Measurements from ENCODE around the gene CD320. TPM values are rescaled to one million over a fixed set of nuclear protein-coding genes. Genes with fewer than 3 reads are reported as not detected.

The CD320 gene
- total RNA-seq, 4 donors from 2014 or later = 49.8 to 85.3 (median 66.1) TPM

GRCh38 chr19:8261347-8261746 is 46.8 kb downstream of the CD320 start:
- Histone ChIP-seq H3K4me3 (no peak overlapping the region), H3K9me3 (no peaks in the 10 kb centered on the region), H3K27ac (no peak overlapping the region), H3K4me1 (no peaks in the 10 kb centered on the region), H3K27me3 (no peaks in the 10 kb centered on the region), H3K36me3 (no peaks in the 10 kb centered on the region)
- in situ Hi-C loops (cut with MboI; ENCODE audit: low sequenced_read_pairs in 4 of 4) (loop anchor here in 2 of 4 donors (25.0 kb wide), 1 partner anchor 249 kb away; the partner anchor contains the start of gene ELAVL1 (in 2 of the 2)), intact Hi-C loops (cut with DNase I; ENCODE audit: low total_unique reads) (no loop called here)
- ATAC-seq (no peak), DNase-seq (no peak)
- TF ChIP-seq CTCF (IDR thresholded peaks at IDR 0.05 in 4 of 5, conservative IDR thresholded peaks at IDR 0.05 in 1 of 5) (no peak), POLR2A (IDR thresholded peaks at IDR 0.05) (no peak)

- intact Hi-C loops (cut with DNase I; ENCODE audit: low total_unique reads) (no loop called here), in situ Hi-C loops (cut with MboI; ENCODE audit: low sequenced_read_pairs in 4 of 4) (loop anchor here (10.0 to 25.0 kb wide), 3 partner anchors 105 to 315 kb away; partner anchors contain the start of genes TIMM44 (in 3 of the 4) and ELAVL1 (in 2 of the 4))
- TF ChIP-seq CTCF (IDR thresholded peaks at IDR 0.05 in 4 of 5, conservative IDR thresholded peaks at IDR 0.05 in 1 of 5) = no peak
- no peak for TF ChIP-seq POLR2A (IDR thresholded peaks at IDR 0.05)
- Histone ChIP-seq H3K4me1 (no peaks in the 10 kb centered on the region), H3K4me3 (no peak overlapping the region), H3K9me3 (no peaks in the 10 kb centered on the region), H3K27ac (no peak overlapping the region), H3K27me3 (no peaks in the 10 kb centered on the region), H3K36me3 (no peaks in the 10 kb centered on the region)
- DNase-seq (no peak), ATAC-seq (no peak)
These were observed 48.3 kb downstream of the CD320 start for GRCh38 chr19:8259922-8260247.

- in situ Hi-C loops (cut with MboI; ENCODE audit: low sequenced_read_pairs in 4 of 4) = loop anchor here (10.0 to 25.0 kb wide), 3 partner anchors 105 to 315 kb away; partner anchors contain the start of genes TIMM44 (in 3 of the 4) and ELAVL1 (in 2 of the 4)
- no peak overlapping the region for H3K27ac ChIP-seq
- ATAC-seq (no peak), DNase-seq (no peak)
- no peaks in the 10 kb centered on the region for H3K36me3 ChIP-seq
- no peak overlapping the region for H3K4me3 ChIP-seq
- no peaks in the 10 kb centered on the region for H3K27me3 ChIP-seq
- intact Hi-C loops (cut with DNase I; ENCODE audit: low total_unique reads) = no loop called here
- TF ChIP-seq CTCF (IDR thresholded peaks at IDR 0.05 in 4 of 5, conservative IDR thresholded peaks at IDR 0.05 in 1 of 5) = no peak
- TF ChIP-seq POLR2A (IDR thresholded peaks at IDR 0.05) = no peak
- no peaks in the 10 kb centered on the region for H3K4me1 ChIP-seq
- no peaks in the 10 kb centered on the region for H3K9me3 ChIP-seq
These were observed 48.8 kb downstream of the CD320 start for GRCh38 chr19:8259142-8259921.

- intact Hi-C loops (cut with DNase I; ENCODE audit: low total_unique reads) = no loop called here
- in situ Hi-C loops (cut with MboI; ENCODE audit: low sequenced_read_pairs in 4 of 4) = loop anchor here (10.0 to 25.0 kb wide), 3 partner anchors 102 to 312 kb away; partner anchors contain the start of genes TIMM44 (in 3 of the 4) and ELAVL1 (in 2 of the 4)
These were observed 51.1 kb downstream of the CD320 start for GRCh38 chr19:8257052-8257443.

More at GRCh38 chr19:8257052-8257443, 51.1 kb downstream of the CD320 start:
- DNase-seq = no peak
- no peak overlapping the region for H3K27ac ChIP-seq
- no peak for ATAC-seq
- no peaks in the 10 kb centered on the region for H3K9me3 ChIP-seq
- H3K4me1 ChIP-seq = no peaks in the 10 kb centered on the region
- no peak overlapping the region for H3K4me3 ChIP-seq
- H3K27me3 ChIP-seq = no peaks in the 10 kb centered on the region
- no peaks in the 10 kb centered on the region for H3K36me3 ChIP-seq
- TF ChIP-seq CTCF (IDR thresholded peaks at IDR 0.05 in 4 of 5, conservative IDR thresholded peaks at IDR 0.05 in 1 of 5) (no peak), POLR2A (IDR thresholded peaks at IDR 0.05) (no peak)

All from gastrocnemius medialis (tissue), 4 donors.